COR-L47 (cell line): ENCODE data around the gene DCAF5.

Source experiments
- DNase-seq: peaks from one replicate; lab custom pipeline; 2025; lab: John Stamatoyannopoulos, UW

The DCAF5 gene

DNA sequence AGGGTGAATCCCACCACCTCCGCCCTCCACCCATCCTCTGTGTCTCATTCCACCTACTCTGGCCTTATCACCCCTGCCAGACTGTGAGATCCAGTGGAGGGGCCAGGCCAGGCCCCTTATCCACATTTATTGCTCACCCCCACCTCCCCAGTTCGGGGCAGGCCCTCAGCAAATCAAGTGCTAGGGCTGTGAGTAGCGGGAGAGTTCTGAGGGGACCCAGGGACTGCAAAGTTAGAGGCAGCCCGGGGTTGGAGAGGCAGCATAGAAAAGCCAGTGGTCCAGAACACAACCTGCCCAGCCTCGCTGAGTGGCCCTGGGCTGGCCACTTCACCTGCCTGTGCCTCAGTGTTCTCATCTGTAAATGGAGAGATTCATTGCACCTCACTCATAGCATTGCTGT lies 146.6 kb downstream of the DCAF5 start:
- DNase-seq: no peak

DNA sequence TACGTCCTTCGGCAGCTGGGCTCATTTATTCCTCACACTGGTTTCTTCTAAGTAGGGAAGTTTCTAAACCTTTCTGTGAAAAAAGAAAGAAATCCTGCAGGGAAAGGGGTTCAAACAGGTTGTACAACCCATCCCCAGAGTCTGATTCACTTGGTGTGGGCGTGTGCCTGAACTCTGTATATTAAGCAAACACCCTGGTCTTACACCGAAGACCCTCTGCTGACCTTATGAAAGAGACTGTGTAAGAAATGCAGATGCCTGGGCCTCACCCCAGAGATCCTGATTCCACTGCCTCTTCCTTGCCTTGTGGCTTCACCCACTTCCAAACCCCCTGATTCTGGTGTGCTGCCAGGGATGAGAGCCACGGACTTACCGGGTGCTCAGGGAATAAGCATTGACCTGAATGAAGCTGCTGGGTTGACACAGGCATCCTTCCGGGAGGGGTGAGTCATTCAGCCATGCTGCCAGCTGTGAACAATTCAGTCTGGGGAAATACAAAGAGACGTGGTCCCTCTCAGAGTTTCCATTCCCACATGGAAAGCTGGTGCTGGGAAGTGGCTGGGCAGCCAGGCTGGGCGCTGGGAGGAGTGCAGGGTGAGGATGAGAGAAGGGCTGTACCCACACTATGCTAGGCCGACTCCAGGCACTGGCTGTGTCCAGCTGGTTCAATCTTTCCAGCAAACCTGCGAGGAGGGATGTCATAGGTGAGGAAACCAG lies 147.3 kb downstream of the DCAF5 start:
- DNase-seq: peak; percentile 8

- no peak for DNase-seq
These were observed 148.0 kb downstream of the DCAF5 start for GRCh38 chr14:69004731-69005431.

- no peak for DNase-seq
These were observed 149.3 kb downstream of the DCAF5 start for GRCh38 chr14:69003626-69004025.

- no peak for DNase-seq
These were observed 150.8 kb downstream of the DCAF5 start for GRCh38 chr14:69002069-69002468.

GRCh38 chr14:69001375-69001774 lies 151.5 kb downstream of the DCAF5 start:
- no peak for DNase-seq
